Activated CD8-positive, alpha-beta memory T cell treated with anti-CD3 and anti-CD28 coated beads for 36 hours (primary cell): ENCODE measurements around the gene RBM20. TPM values are rescaled to one million over a fixed set of nuclear protein-coding genes. Genes with fewer than 3 reads are reported as not detected.
"Not testable (repeated sequence)": the region's sequence is repeated elsewhere in the genome, so short reads cannot be mapped to it uniquely, and the experiment has no call there.

ENCODE experiments used
- CTCF ChIA-PET: fragments of 350-600 bp; sonication (Branson Sonifier 250); formaldehyde crosslinking; loops from one replicate; lab custom pipeline; 2021; ENCODE audit warnings: antibody characterized with exemption; lab: Charles Lee
- POLR2A ChIA-PET: fragments of 350-600 bp; sonication (Branson Sonifier 250); formaldehyde crosslinking; loops from one replicate; lab custom pipeline; 2021; ENCODE audit warnings: antibody characterized with exemption; lab: Charles Lee
- total RNA-seq, 2 experiments: library from RNA; stranded (reverse); gene quantifications; one replicate each; pipeline ENCODE4 v1.2.3, GENCODE V29; 2021

RBM20 gene
- total RNA-seq, 2 experiments from 2014 or later = 0.15 to 0.42 TPM

GRCh38 chr10:110710621-110711020, 66.5 kb downstream of the RBM20 start:
- CTCF ChIA-PET = no interaction called here

DNA sequence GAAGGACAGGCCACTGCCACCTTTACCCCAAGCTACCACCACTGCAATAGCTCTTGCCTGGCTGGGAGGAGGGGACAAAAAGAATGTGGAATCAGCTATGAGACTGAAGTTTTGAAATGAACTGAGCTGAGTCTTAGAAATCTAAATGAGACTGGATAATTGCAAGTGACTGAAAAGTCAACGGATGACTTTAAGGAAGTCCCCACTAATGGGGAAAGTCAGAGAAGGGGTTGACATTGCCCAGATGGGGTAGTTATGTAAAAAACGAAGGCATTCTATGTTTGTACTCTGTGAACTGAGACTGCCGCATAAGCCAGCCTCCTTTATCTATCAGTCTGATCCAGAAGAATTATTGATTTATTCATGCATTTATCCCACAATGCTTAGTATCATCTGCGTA, 67.2 kb downstream of the RBM20 start:
- ChIA-PET POLR2A (no interaction called here), CTCF (no interaction called here)

More at GRCh38 chr10:110710621-110711020, 66.5 kb downstream of the RBM20 start:
- POLR2A ChIA-PET = no interaction called here

GRCh38 chr10:110714356-110714755, 70.2 kb downstream of the RBM20 start:
- ChIA-PET CTCF (no interaction called here), POLR2A (no interaction called here)

DNA sequence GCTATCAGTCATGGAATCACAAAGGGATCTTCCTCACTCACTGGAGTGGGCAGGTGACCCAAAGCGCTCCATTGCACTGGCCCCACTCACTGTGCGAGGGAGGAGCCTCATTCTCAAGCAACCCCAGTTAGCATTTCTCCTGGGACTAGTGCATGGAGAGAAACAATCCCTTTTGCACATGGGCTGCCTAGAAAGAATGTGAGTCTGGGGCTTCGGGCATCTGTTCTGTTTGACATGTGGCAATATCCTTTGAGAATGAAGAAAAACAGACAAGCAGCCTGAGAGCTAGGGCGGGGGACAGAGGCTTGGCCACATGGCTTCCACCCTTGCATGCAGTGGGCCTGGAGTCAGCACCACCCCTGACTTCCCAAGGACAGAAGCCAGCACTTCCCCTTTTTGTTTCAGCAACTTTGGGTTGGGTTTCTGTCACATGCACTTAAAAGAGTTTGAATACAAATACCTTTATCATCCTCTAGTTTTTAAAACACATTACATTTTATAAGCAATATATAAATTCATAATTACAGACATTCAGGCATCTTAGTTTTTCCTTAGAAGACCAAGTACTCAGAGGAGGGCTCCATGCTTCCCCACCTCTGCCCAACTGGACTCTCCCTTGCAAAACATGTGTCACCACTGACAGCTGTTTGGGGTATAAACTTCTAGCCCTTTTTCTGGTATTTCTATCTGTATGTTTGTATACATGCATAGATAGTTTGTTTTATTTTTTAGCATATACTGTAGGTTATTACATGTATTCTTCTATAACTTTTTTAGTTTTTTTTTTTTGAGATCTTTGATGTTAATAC, 73.8 kb downstream of the RBM20 start:
- ChIA-PET POLR2A (no interaction called here), CTCF (no interaction called here)

GRCh38 chr10:110721406-110722038, 77.4 kb downstream of the RBM20 start:
- ChIA-PET POLR2A (no interaction called here), CTCF (no interaction called here)

- POLR2A ChIA-PET = no interaction called here
- CTCF ChIA-PET = no interaction called here
These were observed 79.2 kb downstream of the RBM20 start for GRCh38 chr10:110723224-110723891.

DNA sequence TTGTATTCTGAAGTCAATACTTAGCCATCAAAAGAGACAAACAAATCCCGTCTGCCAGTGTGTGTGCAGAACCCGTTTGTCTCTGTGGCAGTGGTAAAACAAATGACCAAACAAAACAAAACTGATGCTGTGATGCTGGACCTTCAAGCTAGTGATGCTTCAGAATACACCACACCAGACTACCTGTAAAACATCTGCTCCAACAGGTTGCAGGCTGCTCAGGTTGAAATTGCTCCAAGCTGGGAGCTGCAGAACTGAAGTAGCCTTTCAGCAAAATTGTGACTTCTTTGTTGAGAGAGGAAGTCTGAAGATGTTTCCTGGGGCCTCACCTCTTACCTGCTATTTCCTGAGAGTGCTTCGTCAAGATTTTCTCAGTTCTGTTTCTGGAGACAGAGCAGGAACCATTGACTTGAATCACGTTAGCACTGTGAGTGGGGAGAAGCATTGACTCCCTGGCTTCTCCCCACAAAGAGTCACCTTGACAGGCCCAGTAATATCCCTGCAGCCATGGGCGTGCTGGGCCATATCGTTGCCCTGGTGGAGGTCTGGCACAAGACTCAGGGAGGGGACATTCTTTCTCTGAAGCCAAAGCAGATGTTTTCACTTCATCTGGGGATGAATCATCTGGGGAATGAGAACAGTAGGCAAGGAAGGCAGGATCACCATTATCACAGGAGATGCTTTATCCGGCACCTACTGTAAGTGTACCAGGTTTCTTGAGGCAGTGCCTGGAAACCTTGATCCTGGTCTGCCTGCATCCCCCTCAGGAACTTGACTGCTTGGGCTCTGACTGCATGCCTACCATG, 80.2 kb downstream of the RBM20 start:
- ChIA-PET CTCF (no interaction called here), POLR2A (no interaction called here)

DNA sequence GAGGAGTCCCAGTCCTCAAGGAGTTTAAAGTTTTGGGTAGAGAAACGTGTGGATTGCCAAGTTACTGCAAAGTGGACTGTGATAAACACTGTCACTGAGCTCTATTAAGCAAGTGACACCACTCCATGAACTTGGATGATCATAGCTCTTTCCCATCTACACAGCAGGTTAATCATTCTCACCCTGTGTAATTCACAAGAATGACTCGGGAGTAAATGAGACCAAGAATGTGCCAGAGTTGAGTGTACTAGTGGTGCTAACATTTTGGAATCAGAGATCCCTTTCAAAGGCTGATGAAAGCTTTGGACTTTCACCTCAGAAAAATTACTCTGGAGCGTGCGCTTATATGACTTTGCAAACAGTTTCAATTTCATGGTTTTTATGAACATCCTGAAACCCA, 80.8 kb downstream of the RBM20 start:
- ChIA-PET POLR2A (no interaction called here), CTCF (no interaction called here)

DNA sequence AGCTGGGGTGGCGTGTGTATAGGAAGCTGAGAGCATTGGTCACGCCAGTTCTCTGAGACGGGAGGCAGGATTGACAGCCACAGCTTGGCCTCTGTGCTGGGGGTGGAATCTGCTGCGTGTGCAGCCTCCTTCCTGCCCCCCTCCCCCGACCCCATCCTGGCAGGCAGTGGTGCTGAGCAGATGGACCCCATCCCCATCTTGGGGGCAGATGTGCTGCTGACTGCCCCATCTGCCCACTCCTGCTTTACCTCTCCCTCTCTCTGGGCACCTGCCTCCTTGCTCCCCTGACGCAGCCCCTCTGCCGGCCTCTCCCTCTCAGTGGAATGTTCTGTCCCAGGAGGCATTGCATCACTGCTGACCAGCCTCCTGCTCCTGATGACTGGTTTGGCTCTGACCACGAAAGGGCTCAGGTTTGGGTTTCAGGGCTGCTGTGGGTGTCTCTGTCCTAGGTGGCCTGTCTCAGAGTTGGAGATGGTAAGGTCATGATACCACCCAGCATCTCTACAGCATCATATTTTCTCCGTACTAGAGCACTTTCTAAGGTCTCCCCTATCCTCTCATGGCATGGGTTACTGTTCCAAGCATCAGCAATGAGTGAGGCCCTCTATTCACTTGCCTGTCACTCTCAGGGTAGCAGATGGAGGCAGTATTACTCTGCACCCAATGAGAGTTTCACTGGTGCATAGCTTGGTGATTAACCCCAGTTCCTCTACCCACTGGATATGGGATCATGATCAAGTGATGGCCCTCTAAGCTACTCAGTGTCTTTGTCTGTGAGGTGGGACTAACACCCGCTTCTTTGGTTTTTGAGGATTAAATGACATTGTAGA, 81.9 kb downstream of the RBM20 start:
- ChIA-PET POLR2A (no interaction called here), CTCF (no interaction called here)

- CTCF ChIA-PET, POLR2A ChIA-PET: not testable (repeated sequence)
These were observed 83.6 kb downstream of the RBM20 start for GRCh38 chr10:110727785-110728184.

DNA sequence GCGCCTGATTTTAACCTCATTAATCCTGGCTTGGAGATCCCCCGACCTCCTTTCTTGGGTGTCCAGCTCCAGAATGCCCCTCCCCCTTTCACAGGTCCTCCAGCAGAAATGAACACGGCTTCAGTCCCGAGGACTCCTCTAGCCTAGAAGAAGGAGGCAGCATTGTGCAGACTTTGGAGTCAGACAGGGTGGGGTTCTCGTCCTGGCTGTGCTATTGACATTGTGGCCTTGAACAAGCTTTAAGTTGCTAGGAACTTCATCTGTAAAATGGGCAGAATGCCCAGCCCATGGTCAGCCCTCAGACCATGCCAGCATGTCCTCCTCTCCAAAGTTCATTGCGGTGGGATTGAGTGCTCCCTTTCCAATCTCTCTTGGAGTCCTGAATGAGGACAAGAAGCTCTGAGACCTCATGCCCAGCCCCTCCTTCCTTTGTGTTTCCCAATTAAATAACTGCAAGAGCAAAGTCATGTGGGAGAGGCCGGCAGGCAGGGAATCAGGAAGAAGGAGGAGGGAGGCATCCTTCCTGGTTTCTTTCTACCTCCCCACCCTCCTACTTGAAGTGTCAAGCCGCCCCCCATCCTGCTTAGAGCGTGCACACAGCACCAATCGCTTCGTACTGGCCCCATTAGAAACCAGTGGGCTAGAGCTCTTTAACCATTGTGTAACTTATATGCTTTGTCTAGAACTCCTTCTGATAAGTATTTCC, 86.4 kb downstream of the RBM20 start:
- POLR2A ChIA-PET = no interaction called here
- CTCF ChIA-PET = interaction anchor here (1.3 kb wide), 1 partner anchor 28 kb away, joined by 3 read pairs; no protein-coding TSS in a partner anchor

DNA sequence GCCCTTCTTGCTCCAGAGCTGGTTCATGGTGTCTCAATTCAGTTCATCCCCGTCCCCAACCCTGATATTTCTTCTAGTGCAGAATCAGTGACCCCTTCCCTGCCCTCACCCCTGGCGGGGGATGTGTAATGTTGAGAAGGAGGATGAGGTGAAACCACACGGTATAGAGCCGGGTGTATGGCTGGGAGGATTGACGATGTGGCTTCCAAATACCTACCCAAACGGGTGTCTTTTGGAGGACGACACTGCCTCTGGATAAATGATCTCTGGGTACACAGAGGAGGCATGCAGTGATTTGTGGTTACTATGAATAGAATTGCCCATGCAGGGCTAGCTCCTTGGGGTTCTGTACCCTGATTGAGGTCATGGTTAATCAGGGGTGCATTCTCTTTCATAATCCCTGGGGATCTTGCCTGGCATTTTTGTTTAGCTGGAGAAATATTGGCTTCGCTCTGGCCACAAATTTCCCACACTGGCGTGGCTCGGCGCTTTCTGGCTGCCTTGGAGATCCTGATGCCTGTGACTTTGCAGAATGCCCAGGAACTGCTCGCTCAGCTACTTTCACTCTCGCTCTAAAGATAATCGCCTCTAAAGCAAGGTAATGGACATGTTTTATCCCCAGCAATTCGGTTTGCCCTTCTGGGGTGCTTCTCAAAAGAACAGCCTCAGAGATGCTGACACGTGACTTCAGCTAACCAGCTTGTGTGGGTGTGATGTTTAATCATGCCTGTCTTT, 89.2 kb downstream of the RBM20 start:
- CTCF ChIA-PET = no interaction called here
- POLR2A ChIA-PET = no interaction called here

DNA sequence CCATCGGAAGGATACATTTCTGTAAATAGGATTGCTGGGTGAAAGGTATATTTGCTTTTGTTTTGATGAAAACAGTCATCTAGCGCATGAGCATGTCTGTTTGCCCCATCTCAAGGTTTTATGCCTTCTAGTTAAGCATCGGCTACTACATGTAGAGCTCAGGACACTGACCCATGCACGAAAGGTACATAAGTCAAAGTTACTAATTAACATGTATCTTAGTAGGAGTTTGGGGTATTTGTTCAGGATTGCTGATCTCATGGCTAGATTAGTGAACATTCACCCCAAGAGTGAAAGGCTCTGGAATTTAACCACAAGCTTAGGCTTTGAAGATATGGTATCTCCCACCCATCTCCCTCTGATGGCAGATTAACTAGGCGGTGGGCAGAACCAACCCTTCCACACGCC, 91.5 kb downstream of the RBM20 start:
- POLR2A ChIA-PET = no interaction called here
- CTCF ChIA-PET = no interaction called here

GRCh38 chr10:110737886-110738634, 93.9 kb downstream of the RBM20 start:
- CTCF ChIA-PET = no interaction called here
- POLR2A ChIA-PET = no interaction called here

GRCh38 chr10:110739811-110740271, 95.7 kb downstream of the RBM20 start:
- ChIA-PET CTCF (no interaction called here), POLR2A (no interaction called here)

DNA sequence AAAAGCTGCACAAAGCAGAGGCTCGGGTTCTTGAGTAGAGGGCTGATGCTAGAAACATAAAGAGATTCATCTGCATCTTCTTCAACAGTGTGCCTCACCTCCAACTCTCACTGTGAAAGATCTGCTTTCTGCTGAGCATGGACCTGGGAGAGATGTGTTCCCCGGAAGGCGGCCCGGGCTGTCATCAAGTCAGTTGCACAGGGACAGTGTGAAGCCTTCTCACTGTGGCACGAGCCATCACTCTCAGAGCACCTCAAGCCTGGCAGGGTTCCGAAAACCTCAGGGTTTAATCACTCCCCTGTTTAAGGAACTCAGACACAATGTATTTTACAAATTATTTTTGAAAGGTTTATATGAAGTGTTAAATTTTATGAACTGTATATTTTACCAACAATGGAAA, 98.7 kb downstream of the RBM20 start:
- CTCF ChIA-PET = no interaction called here
- POLR2A ChIA-PET = no interaction called here

DNA sequence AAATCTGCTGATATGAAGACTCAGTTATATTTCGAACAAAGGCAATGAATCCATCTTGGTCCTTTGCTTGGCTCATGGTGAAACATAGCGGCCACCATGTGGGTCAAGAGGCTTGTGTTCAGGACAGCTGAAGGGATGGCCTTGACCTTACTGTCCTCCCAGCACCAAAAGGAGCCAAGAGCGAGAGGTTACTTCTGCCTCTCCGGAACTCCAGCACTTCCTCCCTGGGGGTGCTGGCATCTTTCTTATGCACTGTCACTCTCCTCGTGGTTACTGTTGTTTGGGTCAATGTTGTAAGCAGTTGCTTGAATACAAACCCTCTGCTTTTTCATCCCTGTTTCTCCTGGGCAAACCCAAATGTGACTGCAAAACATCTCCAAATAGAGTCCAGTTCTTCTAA, 100.6 kb downstream of the RBM20 start:
- CTCF ChIA-PET = interaction anchor here (1.0 kb wide), 1 partner anchor 58 kb away, joined by 3 read pairs; no protein-coding TSS in a partner anchor
- POLR2A ChIA-PET = no interaction called here
